Ovary (tissue), 3 donors: ENCODE data around the gene PPP1R14C.
"Not testable (repeated sequence)": the region's sequence is repeated elsewhere in the genome, so short reads cannot be mapped to it uniquely, and the experiment has no call there.

Experiments
- CTCF ChIP-seq, 3 donors: fragments of 450-650 bp in 2 of 3; fragments of 200-600 bp in 1 of 3; IDR thresholded peaks; one replicate each; pipeline versions ENCODE4 v1.5.1 to v1.8.0; 2016 to 2022; ENCODE audit warnings: antibody characterized with exemption in 3 of 3, mild to moderate bottlenecking in 1 of 3
- POLR2A ChIP-seq: fragments of 450-650 bp; IDR thresholded peaks from one replicate; pipeline ENCODE4 v1.6.1; 2017; ENCODE audit warnings: antibody characterized with exemption, mild to moderate bottlenecking, moderate library complexity
- donor health status: DM: no; HTN: no; CAD: no.

GRCh38 chr6:150179907-150180424 lies 37.1 kb downstream of the PPP1R14C start:
- not testable (repeated sequence) for TF ChIP-seq CTCF (IDR thresholded peaks at IDR 0.05); POLR2A
